Smooth muscle cell (in vitro differentiated cells): ENCODE measurements around the gene TNRC6C. TPM values are rescaled to one million over a fixed set of nuclear protein-coding genes. Genes with fewer than 3 reads are reported as not detected.

Experiments used
- DNase-seq: peaks from one replicate; lab custom pipeline; 2025; ENCODE audit not compliant: unreplicated experiment; lab: John Stamatoyannopoulos, UW
- H2AFZ ChIP-seq: fragments of 200-600 bp; sonication (generic); 2 replicates; pipeline ENCODE4 v1.6.0; 2016; ENCODE audit warnings: antibody characterized with exemption, low read depth, mild to moderate bottlenecking
- H3F3A ChIP-seq: fragments of 200-600 bp; sonication (generic); 2 replicates; pipeline ENCODE4 v1.6.0; 2017; ENCODE audit warnings: antibody characterized with exemption, low read depth
- H3K27ac ChIP-seq: fragments of 200-600 bp; sonication (generic); 2 replicates; pipeline ENCODE4 v1.5.1; 2016; ENCODE audit warnings: low read depth, mild to moderate bottlenecking
- H3K27me3 ChIP-seq: fragments of 200-600 bp; sonication (generic); 2 replicates; pipeline ENCODE4 v1.6.1; 2016; ENCODE audit warnings: low read depth, mild to moderate bottlenecking
- H3K36me3 ChIP-seq: fragments of 200-600 bp; sonication (generic); 2 replicates; pipeline ENCODE4 v1.5.1; 2016; ENCODE audit warnings: low read depth
- H3K4me1 ChIP-seq: fragments of 200-600 bp; sonication (generic); 2 replicates; pipeline ENCODE4 v1.5.1; 2016; ENCODE audit warnings: low read depth
- H3K4me2 ChIP-seq: fragments of 200-600 bp; sonication (generic); 2 replicates; pipeline ENCODE4 v1.6.0; 2016; ENCODE audit warnings: mild to moderate bottlenecking
- H3K4me3 ChIP-seq: fragments of 200-600 bp; sonication (generic); 2 replicates; pipeline ENCODE4 v1.5.1; 2016; ENCODE audit warnings: mild to moderate bottlenecking
- H3K79me2 ChIP-seq: fragments of 200-600 bp; sonication (generic); 2 replicates; pipeline ENCODE4 v1.6.0; 2016; ENCODE audit warnings: low read depth, mild to moderate bottlenecking
- H3K9ac ChIP-seq: fragments of 200-600 bp; sonication (generic); 2 replicates; pipeline ENCODE4 v1.6.0; 2016; ENCODE audit warnings: low read depth
- H3K9me3 ChIP-seq: fragments of 200-600 bp; sonication (generic); replicated peaks from 2 replicates; pipeline ENCODE4 v1.5.1; 2016; ENCODE audit warnings: low read depth
- H4K20me1 ChIP-seq: fragments of 200-600 bp; sonication (generic); 2 replicates; pipeline ENCODE4 v1.6.0; 2016; ENCODE audit warnings: low read depth
- CTCF ChIP-seq: fragments of 200-600 bp; sonication (generic); IDR thresholded peaks from 2 replicates; pipeline ENCODE4 v1.5.1; 2017; ENCODE audit warnings: borderline replicate concordance, mild to moderate bottlenecking, antibody characterized with exemption; ENCODE audit not compliant: insufficient read depth, poor library complexity, severe bottlenecking
- WGBS: methylation state at CpG from one replicate; pipeline ENCODE4 v1.1.7; 2016; ENCODE audit warnings: low lambda C conversion rate; 5-methylcytosine and 5-hydroxymethylcytosine counted together
- polyA plus RNA-seq: library from polyadenylated mRNA; unstranded; fragments of >200 nt; fragmentation: Nextera tagmentation; extraction: Ambion mirVana; gene quantifications from 2 replicates; pipeline ENCODE4 v1.2.1, GENCODE V29; 2016
- total RNA-seq: library from RNA; depleted of rRNA; stranded (reverse); fragments of >200 nt; gene quantifications from 2 replicates; pipeline ENCODE4 v1.2.3, GENCODE V29; 2014

TNRC6C gene
- total and polyA plus RNA-seq, 2 experiments from 2014 or later, result 2.4 to 3.9 TPM

GRCh38 chr17:78095035-78095434 is 136.5 kb downstream of the TNRC6C start:
- H2AFZ ChIP-seq, result no peak overlapping the region
- H3K4me1 ChIP-seq, result no peaks in the 10 kb centered on the region
- no peak for DNase-seq
- no peak overlapping the region for H3K4me3 ChIP-seq
- no peaks in the 10 kb centered on the region for H3K9me3 ChIP-seq
- H3K79me2 ChIP-seq, result no peaks in the 10 kb centered on the region
- H3K4me2 ChIP-seq, result no peak overlapping the region
- H3K36me3 ChIP-seq, result peaks cover 13% of the 10 kb centered on the region
- H3F3A ChIP-seq, result no peaks in the 10 kb centered on the region
- no peak overlapping the region for H3K9ac ChIP-seq
- WGBS, result 98% methylated on average over 6 of the region's 6 CpGs
- H4K20me1 ChIP-seq, result no peaks in the 10 kb centered on the region
- no peak for TF ChIP-seq CTCF
- H3K27me3 ChIP-seq, result no peaks in the 10 kb centered on the region
- H3K27ac ChIP-seq, result no peak overlapping the region

GRCh38 chr17:78096093-78096492 is 137.6 kb downstream of the TNRC6C start:
- no peak for DNase-seq
- no peaks in the 10 kb centered on the region for H3K79me2 ChIP-seq

GRCh38 chr17:78101112-78101511 is 142.6 kb downstream of the TNRC6C start:
- no peak for DNase-seq
- WGBS, result 93% methylated on average over 5 of the region's 5 CpGs
- Histone ChIP-seq H3K79me2 (no peaks in the 10 kb centered on the region), H3K9ac (no peak overlapping the region), H3K27me3 (no peaks in the 10 kb centered on the region), H3K4me1 (no peaks in the 10 kb centered on the region), H4K20me1 (no peaks in the 10 kb centered on the region), H3F3A (no peaks in the 10 kb centered on the region), H3K36me3 (no peaks in the 10 kb centered on the region), H3K4me3 (no peak overlapping the region), H3K4me2 (no peak overlapping the region), H3K9me3 (no peaks in the 10 kb centered on the region), H3K27ac (no peak overlapping the region), H2AFZ (no peak overlapping the region)
- TF ChIP-seq CTCF, result no peak

More at GRCh38 chr17:78096093-78096492, 137.6 kb downstream of the TNRC6C start:
- 90% methylated on average over 9 of the region's 9 CpGs for WGBS
- no peak for TF ChIP-seq CTCF
- H3K9me3 ChIP-seq, result no peaks in the 10 kb centered on the region
- H2AFZ ChIP-seq, result no peak overlapping the region
- no peak overlapping the region for H3K27ac ChIP-seq
- no peaks in the 10 kb centered on the region for H3K4me1 ChIP-seq
- no peaks in the 10 kb centered on the region for H3F3A ChIP-seq
- no peak overlapping the region for H3K4me3 ChIP-seq
- H3K9ac ChIP-seq, result no peak overlapping the region
- no peaks in the 10 kb centered on the region for H4K20me1 ChIP-seq
- H3K27me3 ChIP-seq, result no peaks in the 10 kb centered on the region
- H3K4me2 ChIP-seq, result no peak overlapping the region
- peaks cover 13% of the 10 kb centered on the region for H3K36me3 ChIP-seq

GRCh38 chr17:78101542-78101941 is 143.0 kb downstream of the TNRC6C start:
- H3K4me3 ChIP-seq, result no peak overlapping the region
- no peaks in the 10 kb centered on the region for H3K36me3 ChIP-seq
- no peak overlapping the region for H3K9ac ChIP-seq
- no peak for DNase-seq
- no peaks in the 10 kb centered on the region for H3K9me3 ChIP-seq
- no peak for TF ChIP-seq CTCF
- no peaks in the 10 kb centered on the region for H3F3A ChIP-seq
- H2AFZ ChIP-seq, result no peak overlapping the region
- no peaks in the 10 kb centered on the region for H3K27me3 ChIP-seq
- no peak overlapping the region for H3K27ac ChIP-seq
- WGBS, result 98% methylated on average over 10 of the region's 10 CpGs
- no peak overlapping the region for H3K4me2 ChIP-seq
- no peaks in the 10 kb centered on the region for H4K20me1 ChIP-seq
- H3K4me1 ChIP-seq, result no peaks in the 10 kb centered on the region
- no peaks in the 10 kb centered on the region for H3K79me2 ChIP-seq
